ENCODE measurements around the gene FOXL3.
"Not testable (repeated sequence)": the region's sequence is repeated elsewhere in the genome, so short reads cannot be mapped to it uniquely, and the experiment has no call there.

FOXL3 gene

GRCh38 chr7:289209-289755, 688 bp upstream of the FOXL3 start:
- DNase-seq (ENCODE audit: low spot score): no peak

- no peak for DNase-seq (ENCODE audit: low spot score)
Observed at GRCh38 chr7:290554-291372, 793 bp downstream of the FOXL3 start.

GRCh38 chr7:291373-292092, 1.6 kb downstream of the FOXL3 start:
- DNase-seq (ENCODE audit: low spot score): no peak

- DNase-seq (ENCODE audit: low spot score): no peak
Observed at GRCh38 chr7:292226-292625, 2.3 kb downstream of the FOXL3 start.

GRCh38 chr7:292826-293225, 2.9 kb downstream of the FOXL3 start:
- no peak for DNase-seq (ENCODE audit: low spot score)

DNA sequence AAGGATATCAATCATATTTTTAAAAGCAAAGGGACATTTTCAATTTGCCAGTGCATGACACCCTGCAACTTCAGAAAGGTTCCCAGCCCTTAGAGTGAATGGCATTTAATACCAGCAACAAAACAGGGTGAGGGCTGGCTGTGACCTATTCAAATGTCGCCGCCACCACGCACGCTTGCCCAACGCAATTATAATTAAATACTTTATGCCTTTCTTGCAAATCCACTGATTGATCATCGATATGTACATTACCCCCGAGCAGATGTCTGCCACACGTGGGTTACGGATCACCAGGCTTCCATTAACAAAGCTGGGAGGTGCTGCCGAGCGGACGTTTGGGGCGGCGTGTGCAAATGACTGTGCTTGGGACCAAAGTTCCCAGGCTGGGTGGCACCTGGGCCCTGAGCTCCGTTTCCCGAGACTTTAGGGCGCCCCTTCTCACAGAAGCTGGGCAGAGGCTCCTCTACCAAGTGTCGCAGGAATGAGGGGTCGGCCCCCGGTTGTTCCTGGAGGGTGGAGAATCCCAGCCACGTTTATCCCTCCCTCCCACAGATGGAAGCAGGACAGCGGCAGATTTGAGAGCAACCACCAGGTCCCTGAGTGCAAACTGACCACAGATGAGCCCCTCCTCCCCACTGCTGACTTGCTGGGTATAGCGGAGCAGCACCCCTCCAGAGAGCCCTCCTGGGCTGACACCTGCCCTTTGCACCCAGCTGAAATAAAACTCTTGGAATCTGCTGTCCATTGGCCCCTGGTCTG, 3.9 kb downstream of the FOXL3 start:
- DNase-seq (ENCODE audit: low spot score): no peak

DNA sequence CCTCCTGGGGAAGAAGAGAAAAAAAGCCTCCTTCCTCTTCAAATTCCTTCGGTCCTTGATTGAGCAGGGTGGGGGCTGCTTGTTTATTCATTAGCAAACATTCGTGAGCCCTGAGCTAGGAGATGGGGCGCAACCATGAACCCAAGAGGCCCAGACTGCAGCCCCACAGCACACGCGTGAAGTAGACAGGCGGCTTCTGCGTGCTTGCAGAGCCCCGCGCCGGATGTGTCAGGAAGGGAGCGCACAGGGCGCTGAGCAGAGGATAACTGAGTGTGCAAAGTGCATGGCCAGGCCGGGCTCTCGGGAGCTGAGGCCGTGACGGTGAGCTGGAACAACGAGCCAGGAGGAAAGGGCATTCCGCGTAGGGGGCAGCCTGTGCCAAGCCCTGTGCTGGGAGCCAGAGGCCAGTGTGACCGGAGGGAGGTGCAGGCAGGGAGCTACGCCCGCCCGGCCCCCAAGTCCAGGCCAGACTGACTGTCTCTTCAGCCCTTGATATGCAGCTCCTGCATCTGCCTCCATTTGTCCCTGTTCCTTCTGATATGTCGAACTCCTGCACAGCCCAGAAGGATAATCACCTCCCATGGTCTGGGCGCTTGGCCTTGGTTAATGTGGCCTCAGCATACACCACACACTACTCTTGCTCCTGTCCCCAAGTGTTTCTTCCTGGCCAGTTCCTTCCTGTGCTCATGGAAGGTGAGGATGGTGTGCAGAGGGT, 4.6 kb downstream of the FOXL3 start:
- DNase-seq (ENCODE audit: low spot score): no peak

DNA sequence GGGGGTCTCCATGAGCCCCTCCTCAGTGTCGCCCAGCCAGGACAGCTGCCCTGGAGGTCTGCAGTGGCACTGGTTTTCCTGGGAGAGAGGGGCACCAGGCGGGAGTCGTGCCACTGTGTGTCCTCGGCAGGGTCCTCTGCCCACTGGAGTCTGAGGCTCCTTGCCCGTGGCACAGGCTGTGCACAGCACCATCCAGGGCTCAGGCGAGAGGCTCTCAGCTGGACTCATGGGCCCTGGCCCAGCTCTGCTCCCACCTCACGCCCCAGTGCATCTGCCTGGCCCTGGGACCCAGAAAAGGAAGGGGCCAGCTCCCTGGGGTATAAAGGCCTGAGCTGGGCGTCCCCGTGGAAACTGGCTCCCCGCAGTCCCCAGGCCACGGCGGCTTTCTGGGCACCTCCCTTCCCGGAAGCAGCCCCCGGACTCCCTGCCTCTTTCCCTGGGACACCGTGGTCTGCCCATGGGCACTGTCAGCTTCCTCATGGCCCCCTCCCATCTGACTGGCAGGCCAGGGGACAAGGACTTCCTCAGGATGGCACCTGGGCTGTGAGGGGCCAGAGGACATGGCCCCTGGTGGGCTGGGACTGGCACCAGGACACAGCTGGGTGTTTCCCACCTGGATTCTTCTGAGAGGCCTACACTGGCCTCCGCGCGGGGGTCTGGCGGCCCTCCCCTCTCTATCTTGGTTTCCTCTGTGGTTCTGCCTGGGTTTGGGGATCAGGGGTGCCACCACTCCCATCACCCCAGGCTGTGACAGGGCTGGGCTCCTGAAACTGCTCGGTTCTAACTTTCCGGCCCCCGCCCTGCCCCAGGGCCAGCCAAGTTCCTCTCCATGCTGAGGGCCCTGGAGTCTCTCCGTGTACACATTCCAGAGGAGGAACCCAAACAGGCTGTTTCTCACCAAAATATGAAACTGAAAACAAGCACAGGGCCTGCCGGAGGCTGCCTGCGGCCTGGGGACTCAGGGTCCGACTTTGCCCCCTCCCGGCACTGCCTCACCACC, 5.5 kb downstream of the FOXL3 start:
- DNase-seq (ENCODE audit: low spot score): no peak

DNA sequence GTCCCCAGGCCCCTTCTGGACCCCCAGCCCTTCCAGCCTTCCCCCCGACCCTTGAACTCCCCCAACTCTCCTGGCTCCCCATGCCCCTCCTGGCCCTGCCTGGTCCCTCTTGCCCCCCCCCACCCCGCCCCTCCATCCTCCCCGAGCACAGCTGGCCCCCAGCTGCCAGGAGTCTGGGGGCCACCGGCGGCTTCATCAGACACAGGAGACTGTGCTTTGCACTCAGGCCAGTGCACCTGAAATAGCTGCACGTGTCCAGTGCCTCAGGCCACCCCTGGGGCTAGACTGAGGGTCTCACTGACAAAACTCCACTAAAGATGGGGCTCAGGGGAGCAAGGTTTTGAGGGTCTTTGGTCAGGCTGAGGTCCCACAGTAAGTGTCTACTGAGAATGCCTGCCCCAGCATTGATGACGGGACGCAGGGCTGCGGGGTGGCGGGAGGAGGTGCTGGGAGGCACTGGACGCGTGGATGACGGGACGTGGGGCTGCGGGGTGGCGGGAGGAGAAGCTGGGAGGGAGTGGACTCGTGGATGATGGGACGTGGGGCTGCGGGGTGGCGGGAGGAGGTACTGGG, 6.5 kb downstream of the FOXL3 start:
- DNase-seq (ENCODE audit: low spot score): no peak

DNA sequence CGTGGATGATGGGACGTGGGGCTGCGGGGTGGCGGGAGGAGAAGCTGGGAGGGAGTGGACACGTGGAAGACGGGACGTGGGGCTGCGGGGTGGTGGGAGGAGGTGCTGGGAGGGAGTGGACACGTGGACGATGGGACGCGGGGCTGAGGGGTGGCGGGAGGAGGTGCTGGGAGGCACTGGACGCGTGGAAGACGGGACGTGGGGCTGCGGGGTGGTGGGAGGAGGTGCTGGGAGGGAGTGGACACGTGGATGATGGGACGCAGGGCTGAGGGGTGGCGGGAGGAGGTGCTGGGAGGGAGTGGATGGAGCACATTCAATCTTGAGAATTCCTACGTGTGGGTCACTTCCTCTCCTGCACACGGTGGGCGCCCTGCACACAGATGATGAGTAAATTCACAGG, 7.2 kb downstream of the FOXL3 start:
- not testable (repeated sequence) for DNase-seq (ENCODE audit: low spot score)

DNA sequence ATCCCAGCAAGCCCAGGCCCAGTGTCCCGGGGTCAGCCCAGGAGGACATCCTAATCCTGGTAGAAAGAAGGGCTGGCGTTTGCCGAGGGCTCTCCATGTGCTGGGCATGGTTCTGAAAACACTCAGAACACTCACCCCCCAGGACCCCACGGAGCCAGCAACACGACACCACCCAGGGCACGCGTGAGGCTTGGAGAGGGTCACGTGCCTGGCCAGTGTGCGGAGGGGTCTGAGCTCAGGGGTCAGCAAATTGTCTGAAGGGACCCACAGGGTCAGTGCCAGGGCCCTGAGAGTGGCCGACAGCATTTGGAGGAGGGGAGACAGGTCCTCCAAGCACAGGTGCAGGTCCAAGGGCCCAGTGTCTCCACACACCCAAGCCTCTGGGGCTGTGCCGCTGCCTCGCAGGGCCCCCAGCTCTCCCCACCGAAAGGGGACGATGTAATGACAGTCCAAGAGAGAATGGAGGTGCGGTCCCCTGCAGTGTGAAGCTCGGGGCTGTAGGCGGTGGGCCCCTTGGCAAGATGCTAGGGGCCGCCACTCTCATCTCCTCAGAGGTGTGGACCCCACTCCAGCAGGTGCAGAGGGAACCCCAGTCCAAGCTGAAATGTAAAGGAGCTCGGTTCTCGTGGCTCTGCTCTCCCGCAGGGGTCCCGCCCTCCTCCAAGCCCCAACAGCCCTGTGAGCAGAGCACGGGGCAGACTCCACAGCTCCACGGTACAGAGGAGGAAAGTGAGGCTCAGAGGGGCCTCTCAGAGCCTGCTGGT, 7.8 kb downstream of the FOXL3 start:
- DNase-seq (ENCODE audit: low spot score): no peak

DNA sequence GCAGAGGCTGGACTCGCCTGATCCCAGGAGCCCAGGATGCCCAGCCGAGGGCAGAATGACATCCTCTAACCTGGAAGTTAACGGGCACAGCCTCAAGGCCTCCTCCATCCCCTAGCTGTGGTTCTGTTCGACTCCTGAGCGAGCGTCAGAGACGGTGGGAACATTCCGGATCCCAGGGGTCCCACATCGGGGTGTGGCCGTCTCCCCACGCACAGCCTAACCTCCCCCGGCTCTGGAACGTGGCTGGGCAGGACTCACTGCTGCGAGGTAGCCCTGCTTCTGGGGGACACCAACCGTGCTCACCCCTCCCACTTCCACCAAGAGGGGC, 8.4 kb downstream of the FOXL3 start:
- no peak for DNase-seq (ENCODE audit: low spot score)

- DNase-seq (ENCODE audit: low spot score): no peak
Observed at GRCh38 chr7:298743-299142, 8.8 kb downstream of the FOXL3 start.

GRCh38 chr7:299169-299568, 9.2 kb downstream of the FOXL3 start:
- DNase-seq (ENCODE audit: low spot score): no peak

DNA sequence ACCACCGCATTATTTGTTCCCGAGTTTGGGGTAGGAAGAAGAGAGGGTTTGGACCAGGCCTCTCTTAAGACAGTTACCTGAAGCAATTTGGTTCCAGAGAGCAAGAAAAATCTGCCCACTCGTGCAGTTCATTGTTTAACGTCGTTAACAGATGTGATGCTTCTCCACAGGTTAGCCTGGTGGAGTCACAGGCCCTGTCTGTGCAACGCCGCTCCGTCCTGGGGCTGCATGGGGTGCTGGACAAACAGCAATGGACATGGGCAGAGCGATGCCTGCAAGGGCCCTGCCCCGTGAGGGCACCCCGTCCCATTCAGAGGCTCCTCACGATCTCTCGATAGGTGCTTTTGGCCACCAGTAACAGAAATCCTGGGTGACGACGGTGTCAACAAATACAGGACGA, 9.7 kb downstream of the FOXL3 start:
- no peak for DNase-seq (ENCODE audit: low spot score)

DNA sequence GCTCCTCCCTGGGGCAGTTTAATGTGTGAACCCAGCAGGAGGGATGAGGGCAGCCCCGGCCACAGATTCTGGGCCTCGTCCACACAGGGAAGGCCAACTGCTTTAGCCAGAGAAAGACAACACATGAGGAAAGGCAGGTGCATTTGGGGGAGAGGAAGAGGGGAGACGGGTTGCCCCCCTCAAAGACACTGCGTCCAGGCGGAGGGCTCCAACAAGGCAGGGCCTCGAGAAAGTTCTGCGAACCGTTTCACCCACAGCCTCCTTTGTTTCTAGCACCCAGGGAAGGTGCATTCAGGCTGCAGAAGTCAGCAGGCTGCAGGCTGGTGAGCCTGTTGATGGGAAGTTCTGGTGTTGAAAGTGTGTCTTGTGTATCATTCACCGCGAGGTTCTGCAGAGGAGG, 10.1 kb downstream of the FOXL3 start:
- DNase-seq (ENCODE audit: low spot score): no peak

DNA sequence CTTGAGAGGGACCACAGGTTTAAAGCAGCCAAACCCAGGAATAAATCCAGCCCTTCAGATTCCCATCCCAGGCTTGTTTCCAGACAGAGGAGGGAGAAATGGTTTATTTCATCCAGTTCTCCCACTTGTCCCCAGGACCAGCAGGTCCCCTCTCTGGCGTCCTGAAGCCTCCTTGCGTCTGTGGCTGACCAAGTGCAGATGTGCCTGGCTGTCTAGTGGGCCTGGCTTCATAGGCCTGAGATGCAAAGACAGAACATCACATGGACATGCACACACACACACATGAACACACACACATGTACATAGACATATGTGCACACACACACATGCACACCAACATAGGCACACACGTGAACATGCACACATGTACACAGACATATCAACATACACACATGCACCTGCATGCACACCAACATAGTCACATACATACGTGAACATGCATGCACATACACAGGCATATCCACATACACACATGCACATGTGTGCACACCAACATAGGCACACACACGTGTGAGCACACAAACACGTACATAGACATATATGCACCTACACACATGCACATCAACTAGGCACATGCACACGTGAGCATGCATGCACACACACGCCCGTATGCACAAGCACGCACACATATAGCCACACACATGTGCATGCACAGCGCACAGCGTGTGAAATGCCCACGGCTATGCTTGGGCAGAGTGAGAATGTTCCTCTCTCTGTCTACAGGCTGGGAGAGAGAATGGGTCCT, 10.7 kb downstream of the FOXL3 start:
- DNase-seq (ENCODE audit: low spot score): no peak

DNA sequence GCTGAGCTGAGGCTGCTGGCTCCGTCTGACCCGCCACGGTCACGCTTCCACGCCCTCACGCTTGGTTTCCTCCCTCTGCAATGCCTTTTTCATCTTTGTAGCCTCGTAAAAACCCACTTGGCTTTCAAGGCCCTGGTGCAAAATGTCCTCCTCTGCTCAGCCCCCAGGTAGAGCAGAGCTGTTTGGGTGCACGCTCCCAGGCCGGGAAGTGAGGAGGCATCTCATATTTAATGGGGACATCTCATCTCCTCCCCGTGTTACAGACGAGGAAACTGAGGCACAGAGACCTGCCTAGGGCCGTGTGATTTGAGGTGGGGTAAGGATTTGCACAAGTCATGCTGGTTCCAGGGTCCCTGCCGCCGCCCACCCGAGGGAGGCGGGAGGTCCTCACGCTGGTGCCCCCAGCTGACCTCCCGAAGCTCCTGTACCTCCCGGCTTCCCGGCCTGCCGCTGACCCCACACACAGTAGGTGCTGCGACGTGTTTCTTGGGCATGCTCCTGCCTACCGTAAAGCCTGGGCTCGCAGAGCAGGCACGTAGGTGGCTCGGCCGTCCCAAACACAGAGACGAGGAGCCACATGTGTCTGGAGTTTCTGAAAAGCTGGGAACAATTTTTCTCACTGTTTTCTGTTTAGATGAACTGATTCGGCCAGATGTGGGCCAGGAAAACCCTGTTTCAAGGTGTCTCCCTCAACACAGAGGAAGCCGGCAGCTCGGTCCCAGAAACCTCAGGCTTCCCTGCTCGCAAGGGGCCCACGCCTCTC, 11.5 kb downstream of the FOXL3 start:
- no peak for DNase-seq (ENCODE audit: low spot score)
